ENCODE data around the gene IL1B. TPM values are rescaled to one million over a fixed set of nuclear protein-coding genes. Genes with fewer than 3 reads are reported as not detected.
"Not testable (repeated sequence)": the region's sequence is repeated elsewhere in the genome, so short reads cannot be mapped to it uniquely, and the experiment has no call there.

IL1B gene
- total RNA-seq, 1 donor from 2014 or later: 0.33 TPM

DNA sequence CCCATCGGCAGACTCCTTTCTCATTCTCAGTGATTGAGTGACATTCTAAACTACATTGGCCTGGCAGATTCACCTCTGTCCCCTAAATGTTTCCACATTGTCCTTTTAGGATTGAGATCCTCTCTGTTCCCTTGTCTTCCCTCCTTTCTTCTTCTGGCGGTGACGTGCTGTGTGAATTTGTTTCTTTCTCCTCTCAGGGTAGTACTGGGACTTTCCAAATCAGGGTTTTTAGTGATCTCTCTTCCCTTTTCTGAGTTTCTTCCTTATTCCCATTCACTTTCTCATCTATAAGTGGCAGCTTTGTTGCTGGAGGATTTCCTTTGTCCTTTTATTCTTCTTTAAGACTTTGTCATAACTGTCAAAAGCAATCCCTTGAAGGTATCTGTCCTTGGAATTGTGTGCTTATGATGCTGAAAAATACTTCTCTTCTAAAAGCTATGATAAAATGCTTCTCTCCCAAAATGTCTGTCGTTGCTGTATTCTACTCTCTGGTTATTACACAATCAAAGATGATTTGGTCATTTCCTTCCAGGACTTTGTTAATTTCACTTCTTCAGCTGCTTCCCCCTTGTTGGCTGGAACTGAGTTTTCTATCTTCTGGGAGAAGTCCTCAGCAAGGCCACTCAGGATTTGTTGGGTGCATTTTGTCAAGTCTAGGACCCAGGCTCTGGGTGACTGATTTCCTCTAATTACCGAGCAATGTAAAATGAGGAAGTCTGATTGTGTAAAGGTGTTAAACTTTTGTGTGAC, 4.9 kb upstream of the IL1B start:
- peaks cover 4% of the 10 kb centered on the region for H3K4me1 Mint-ChIP-seq
- H3K27ac Mint-ChIP-seq: no peak overlapping the region
- H3K36me3 Mint-ChIP-seq (ENCODE audit: low read depth): no peaks in the 10 kb centered on the region
- no peak for DNase-seq
- H3K9me3 Mint-ChIP-seq: no peaks in the 10 kb centered on the region
- no peak overlapping the region for H3K4me3 Mint-ChIP-seq
- peaks cover 50% of the 10 kb centered on the region for H3K27me3 Mint-ChIP-seq
- intact Hi-C loops (cut with micrococcal nuclease): no loop called here

DNA sequence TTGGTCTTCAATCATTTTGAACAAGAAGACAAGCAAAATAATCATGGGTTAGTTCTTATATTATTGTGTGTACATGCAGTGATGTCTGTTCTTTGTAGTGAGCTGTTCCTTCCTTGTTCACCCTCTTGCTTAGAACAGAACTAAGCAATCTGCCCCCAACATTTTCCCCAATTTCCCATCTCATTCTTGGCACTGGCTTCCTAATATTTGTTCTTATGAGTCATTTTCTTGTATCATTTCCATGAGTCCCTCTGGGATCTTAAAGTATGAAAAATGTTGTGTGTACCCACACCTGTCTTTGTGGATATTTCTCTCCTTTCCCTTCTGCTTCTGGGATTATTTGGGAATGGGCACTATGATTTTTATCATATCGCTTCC, 3.5 kb upstream of the IL1B start:
- H3K27me3 Mint-ChIP-seq: peaks cover 47% of the 10 kb centered on the region
- H3K4me1 Mint-ChIP-seq: peaks cover 4% of the 10 kb centered on the region
- no peaks in the 10 kb centered on the region for H3K9me3 Mint-ChIP-seq
- H3K36me3 Mint-ChIP-seq (ENCODE audit: low read depth): no peaks in the 10 kb centered on the region
- no peak overlapping the region for H3K27ac Mint-ChIP-seq
- intact Hi-C loops (cut with micrococcal nuclease): no loop called here
- no peak overlapping the region for H3K4me3 Mint-ChIP-seq
- DNase-seq: no peak

DNA sequence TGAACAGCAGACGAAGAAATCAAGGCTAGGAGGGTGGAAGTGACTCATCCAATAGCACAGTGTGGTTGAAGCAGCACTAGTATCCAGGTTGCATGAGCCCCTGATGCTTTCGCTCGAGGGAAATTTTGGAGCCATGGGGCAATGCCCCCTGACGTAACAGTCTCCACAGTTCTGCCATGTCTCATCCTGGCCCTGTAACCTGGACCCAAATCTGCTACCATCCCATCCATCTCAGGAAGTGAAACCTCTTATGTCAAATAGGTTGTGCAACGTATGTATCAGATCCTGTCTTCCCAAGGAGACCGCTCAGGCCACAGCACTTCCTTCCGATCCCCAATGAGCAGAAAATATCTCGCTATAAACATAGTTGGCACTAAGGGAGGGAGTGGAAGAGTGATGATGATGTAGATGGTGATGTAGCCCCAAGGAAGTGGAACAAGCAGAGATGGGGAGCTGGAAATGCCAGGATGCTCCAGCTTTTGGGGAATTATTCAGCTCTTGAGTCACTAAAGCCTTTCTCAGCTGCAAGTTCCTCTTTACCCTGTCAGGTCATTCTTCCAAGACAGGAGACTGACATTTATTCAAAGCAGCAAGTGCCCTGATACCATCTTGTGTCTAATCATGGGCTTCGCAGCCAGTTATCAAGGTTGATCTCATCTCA, 3.0 kb upstream of the IL1B start:
- H3K9me3 Mint-ChIP-seq: no peaks in the 10 kb centered on the region
- H3K4me3 Mint-ChIP-seq: no peak overlapping the region
- H3K36me3 Mint-ChIP-seq (ENCODE audit: low read depth): no peaks in the 10 kb centered on the region
- no peak for DNase-seq
- H3K27me3 Mint-ChIP-seq: peaks cover 47% of the 10 kb centered on the region
- no peak overlapping the region for H3K27ac Mint-ChIP-seq
- peaks cover 4% of the 10 kb centered on the region for H3K4me1 Mint-ChIP-seq
- intact Hi-C loops (cut with micrococcal nuclease): no loop called here

DNA sequence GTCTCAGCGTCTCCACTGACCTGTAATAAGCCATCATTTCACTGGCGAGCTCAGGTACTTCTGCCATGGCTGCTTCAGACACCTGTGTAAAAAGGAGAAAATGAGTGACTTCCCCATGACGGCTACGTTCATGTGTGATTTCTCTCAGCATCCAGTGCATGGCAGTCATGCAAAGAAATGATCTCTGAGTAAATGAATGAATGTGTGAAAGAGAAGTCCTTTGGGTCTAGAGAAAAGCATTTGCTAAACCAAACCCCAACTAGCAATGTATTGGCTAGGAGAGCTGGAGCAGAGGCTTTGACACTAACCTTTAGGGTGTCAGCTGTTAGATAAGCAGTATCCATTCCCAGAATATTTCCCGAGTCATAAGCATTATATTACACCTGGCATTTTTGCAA, 417 bp downstream of the IL1B start:
- H3K4me3 Mint-ChIP-seq: no peak overlapping the region
- peaks cover 36% of the 10 kb centered on the region for H3K27me3 Mint-ChIP-seq
- no peaks in the 10 kb centered on the region for H3K36me3 Mint-ChIP-seq (ENCODE audit: low read depth)
- no peaks in the 10 kb centered on the region for H3K9me3 Mint-ChIP-seq
- no peak for DNase-seq
- peaks cover 4% of the 10 kb centered on the region for H3K4me1 Mint-ChIP-seq
- no peak overlapping the region for H3K27ac Mint-ChIP-seq
- intact Hi-C loops (cut with micrococcal nuclease): no loop called here

DNA sequence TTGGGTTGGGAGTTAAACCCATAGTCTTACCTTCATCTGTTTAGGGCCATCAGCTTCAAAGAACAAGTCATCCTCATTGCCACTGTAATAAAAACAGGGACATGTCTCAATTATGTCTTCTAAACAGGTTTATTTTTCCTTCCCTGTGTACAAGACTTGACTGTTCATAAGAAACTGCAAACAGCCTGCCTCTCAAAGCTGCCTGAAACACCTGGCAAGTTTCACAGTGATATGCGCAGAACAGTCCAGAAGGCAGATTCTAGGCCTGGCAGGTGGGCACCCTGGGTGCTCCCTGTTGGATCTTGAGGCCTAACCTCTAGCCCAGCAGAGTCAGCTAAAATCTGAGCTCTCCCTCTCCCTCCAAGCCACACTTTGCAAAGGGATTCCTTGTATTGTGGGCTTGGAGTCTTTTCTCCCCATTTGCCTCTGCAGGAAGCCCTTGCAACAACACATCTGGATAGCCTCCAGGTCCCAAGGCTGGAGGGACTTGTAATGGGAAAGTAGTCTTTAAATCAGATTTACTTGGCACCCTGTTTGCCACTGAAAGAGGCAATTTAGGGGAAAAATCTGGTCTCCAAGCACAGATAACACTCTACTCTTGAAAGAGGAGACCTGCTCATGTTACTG, 930 bp downstream of the IL1B start:
- Mint-ChIP-seq H3K36me3 (ENCODE audit: low read depth) (no peaks in the 10 kb centered on the region), H3K4me1 (peaks cover 4% of the 10 kb centered on the region), H3K27me3 (peaks cover 33% of the 10 kb centered on the region), H3K4me3 (no peak overlapping the region), H3K27ac (no peak overlapping the region), H3K9me3 (no peaks in the 10 kb centered on the region)
- no peak for DNase-seq
- intact Hi-C loops (cut with micrococcal nuclease): no loop called here

DNA sequence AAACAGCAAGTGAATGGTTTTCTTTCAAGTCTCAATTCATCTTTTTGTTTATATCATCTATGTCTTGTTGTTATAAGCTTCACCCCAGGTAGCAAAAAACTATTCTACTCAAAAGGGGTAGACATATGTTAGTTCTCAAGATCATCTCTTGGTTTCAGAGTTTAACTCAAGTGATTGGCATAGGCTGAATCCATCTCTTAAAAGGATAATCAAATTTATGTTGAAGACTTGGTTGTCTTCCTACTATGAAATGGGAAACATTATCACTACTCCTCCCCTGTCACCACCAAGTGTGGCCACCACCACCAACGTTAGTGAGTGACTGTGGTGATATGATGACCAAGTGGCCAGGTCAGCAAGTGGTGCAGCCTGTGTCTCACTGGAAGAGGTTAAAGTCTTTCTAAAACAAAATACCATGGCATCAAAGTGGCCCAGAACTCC, 1.5 kb downstream of the IL1B start:
- intact Hi-C loops (cut with micrococcal nuclease): no loop called here
- no peak overlapping the region for H3K27ac Mint-ChIP-seq
- H3K4me1 Mint-ChIP-seq: peaks cover 4% of the 10 kb centered on the region
- H3K4me3 Mint-ChIP-seq: no peak overlapping the region
- H3K9me3 Mint-ChIP-seq: peaks cover 4% of the 10 kb centered on the region
- DNase-seq: no peak
- peaks cover 31% of the 10 kb centered on the region for H3K27me3 Mint-ChIP-seq
- H3K36me3 Mint-ChIP-seq (ENCODE audit: low read depth): no peaks in the 10 kb centered on the region

DNA sequence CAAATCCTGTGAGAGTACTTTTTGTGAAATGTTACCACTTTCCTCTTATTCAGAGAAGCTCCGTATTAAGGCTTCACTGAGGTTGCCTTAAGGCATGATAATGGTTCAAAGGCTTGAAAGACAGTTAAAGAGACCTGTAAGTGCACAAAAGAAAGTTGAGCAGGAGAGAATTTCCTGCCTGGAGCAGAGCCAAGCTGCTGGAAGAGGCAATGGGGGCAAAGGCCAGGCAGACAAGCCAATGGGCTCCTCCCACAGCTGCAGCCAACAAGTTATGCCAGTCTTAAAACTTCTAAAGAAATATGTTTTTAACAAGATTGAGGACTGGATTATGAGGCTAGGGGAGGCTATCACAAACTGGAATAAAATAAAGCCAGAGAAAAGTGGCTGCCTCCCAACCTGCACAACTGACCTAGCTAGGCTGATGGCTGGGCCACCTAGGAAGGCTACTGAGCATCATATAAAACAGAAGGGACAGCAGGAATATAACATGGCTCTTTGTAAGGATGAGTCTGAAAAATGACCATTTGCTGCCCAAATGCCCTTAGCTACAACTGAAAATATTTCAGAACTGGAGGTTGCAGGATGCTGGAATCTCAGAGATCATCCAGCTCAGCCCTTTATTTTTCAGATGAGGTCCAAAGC, 2.1 kb downstream of the IL1B start:
- peaks cover 4% of the 10 kb centered on the region for H3K9me3 Mint-ChIP-seq
- DNase-seq: no peak
- H3K4me1 Mint-ChIP-seq: peaks cover 4% of the 10 kb centered on the region
- no peak overlapping the region for H3K27ac Mint-ChIP-seq
- no peaks in the 10 kb centered on the region for H3K36me3 Mint-ChIP-seq (ENCODE audit: low read depth)
- peaks cover 27% of the 10 kb centered on the region for H3K27me3 Mint-ChIP-seq
- intact Hi-C loops (cut with micrococcal nuclease): no loop called here
- H3K4me3 Mint-ChIP-seq: no peak overlapping the region

DNA sequence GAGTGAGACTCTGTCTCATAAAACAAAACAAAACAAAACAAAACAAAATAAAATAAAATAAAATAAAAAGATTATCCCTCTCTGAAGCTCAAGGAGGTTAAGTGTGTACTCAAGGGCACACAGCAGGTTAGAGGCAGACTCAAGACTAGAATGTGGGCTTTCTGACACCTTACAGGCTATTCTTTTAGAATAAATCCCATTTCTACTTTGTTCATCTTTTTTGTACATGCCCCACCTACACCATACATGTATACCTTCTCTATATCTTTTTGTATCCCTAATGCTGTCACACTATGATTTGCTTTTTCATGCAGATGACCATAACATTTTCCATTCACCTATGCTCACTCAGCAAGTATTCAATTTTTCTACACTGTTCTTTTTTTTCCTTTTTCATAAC, 2.6 kb downstream of the IL1B start:
- Mint-ChIP-seq H3K4me3 (no peak overlapping the region), H3K36me3 (ENCODE audit: low read depth) (no peaks in the 10 kb centered on the region), H3K9me3 (peaks cover 4% of the 10 kb centered on the region), H3K27ac (no peak overlapping the region), H3K4me1 (peaks cover 4% of the 10 kb centered on the region), H3K27me3 (peaks cover 28% of the 10 kb centered on the region)
- DNase-seq: no peak
- intact Hi-C loops (cut with micrococcal nuclease): no loop called here

DNA sequence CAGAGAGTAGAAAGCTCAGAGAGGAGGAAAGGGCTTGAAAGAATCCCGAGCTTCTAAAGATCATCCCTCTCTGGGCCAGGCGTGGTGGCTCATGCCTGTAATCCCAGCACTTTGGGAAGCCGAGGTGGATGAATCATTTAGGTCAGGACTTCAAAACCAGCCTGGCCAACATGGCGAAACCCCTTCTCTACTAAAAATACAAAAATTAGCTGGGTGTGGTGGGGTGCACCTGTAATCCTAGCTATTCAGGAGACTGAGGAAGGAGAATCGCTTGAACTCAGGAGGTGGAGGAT, 3.0 kb downstream of the IL1B start:
- H3K4me3 Mint-ChIP-seq; H3K27ac Mint-ChIP-seq; H3K36me3 Mint-ChIP-seq (ENCODE audit: low read depth); H3K4me1 Mint-ChIP-seq; H3K9me3 Mint-ChIP-seq; intact Hi-C loops (cut with micrococcal nuclease); DNase-seq: not testable (repeated sequence)
- peaks cover 24% of the 10 kb centered on the region for H3K27me3 Mint-ChIP-seq

DNA sequence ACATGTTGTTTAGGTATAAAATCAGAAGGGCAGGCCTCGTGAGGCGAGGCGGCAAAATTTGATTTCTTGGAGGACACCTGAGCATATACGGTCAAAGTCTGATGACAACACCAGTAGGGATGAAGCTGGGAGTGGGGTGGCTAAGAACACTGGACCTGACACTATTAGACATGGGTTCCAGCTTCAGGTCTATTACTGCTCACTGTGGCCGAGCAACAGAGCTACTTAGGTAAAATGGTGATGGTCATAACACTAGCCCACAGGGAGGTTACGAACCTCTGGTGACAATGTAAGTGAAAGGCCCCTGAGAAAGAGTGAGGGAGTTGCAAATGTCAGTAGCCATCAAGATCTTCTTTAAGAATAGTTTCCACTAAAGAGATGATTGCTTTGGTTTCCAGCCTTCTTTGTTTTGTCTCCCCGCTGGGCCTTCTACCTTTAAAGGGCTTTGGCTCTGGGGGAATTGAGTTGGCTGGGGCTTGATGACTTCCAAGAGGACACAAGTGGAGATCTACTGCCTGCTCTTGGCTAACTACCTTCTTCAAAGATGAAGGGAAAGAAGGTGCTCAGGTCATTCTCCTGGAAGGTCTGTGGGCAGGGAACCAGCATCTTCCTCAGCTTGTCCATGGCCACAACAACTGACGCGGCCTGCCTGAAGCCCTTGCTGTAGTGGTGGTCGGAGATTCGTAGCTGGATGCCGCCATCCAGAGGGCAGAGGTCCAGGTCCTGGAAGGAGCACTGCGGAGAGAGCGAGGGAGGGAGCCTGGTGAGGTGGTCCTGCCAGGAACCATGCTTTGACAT, 3.5 kb downstream of the IL1B start:
- no peak for DNase-seq
- peaks cover 4% of the 10 kb centered on the region for H3K9me3 Mint-ChIP-seq
- H3K36me3 Mint-ChIP-seq (ENCODE audit: low read depth): no peaks in the 10 kb centered on the region
- no peak overlapping the region for H3K4me3 Mint-ChIP-seq
- intact Hi-C loops (cut with micrococcal nuclease): no loop called here
- H3K4me1 Mint-ChIP-seq: peaks cover 4% of the 10 kb centered on the region
- peaks cover 22% of the 10 kb centered on the region for H3K27me3 Mint-ChIP-seq
- no peak overlapping the region for H3K27ac Mint-ChIP-seq

DNA sequence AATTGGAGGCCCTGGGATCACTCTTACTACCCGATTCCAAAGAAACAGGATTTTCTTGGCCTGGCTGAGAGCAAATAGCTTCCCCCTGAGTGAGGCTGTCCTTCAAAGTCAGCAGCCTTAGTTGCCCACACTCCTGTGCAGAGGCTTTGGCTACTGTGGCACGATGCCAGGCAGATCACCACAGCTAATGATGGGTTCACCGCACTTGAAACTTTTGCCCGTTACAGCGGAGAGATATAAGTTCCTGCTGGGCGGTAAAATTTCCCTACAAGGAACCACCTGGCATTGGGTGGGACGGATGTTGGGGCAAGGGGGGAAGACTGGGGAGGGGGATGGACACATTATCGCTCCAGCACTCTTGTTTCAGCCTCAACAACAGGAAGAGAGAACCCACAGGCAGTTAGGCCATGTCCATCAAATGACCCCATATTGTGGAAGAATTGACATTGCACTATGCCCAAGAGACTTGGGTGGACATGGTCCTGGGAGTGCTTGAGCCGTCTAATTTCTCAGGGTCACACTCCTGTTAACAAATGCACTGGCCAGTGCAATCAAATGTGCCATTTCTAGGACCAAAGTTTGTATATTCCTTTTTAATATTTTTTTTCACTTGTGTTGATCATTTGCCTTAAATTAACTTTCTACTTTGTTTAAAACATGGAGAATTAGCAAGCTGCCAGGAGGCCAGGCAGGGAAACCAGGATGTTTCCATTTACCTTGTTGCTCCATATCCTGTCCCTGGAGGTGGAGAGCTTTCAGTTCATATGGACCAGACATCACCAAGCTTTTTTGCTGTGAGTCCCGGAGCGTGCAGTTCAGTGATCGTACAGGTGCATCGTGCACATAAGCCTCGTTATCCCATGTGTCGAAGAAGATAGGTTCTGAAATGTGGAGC, 4.4 kb downstream of the IL1B start:
- Mint-ChIP-seq H3K27ac (no peak overlapping the region), H3K9me3 (peaks cover 4% of the 10 kb centered on the region), H3K27me3 (peaks cover 20% of the 10 kb centered on the region), H3K4me1 (peaks cover 4% of the 10 kb centered on the region), H3K4me3 (no peak overlapping the region), H3K36me3 (ENCODE audit: low read depth) (no peaks in the 10 kb centered on the region)
- no peak for DNase-seq
- intact Hi-C loops (cut with micrococcal nuclease): no loop called here

DNA sequence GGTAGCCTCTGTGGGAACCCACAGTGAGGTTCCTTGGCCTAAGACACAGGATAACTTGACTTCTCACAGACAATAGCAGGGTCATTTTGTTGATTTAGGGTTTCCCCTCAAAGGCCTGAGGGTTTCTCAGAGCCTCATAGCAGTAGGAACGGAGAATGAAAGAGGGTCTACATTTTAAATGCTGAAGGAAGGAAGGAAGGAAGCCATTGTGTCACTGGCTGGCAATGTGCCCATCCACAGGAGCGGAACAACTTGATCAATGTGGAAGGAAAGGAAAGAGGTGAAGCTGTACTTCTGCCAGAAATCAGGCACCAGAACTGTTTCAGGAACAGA, 5.1 kb downstream of the IL1B start:
- Mint-ChIP-seq H3K27ac (no peak overlapping the region), H3K36me3 (ENCODE audit: low read depth) (no peaks in the 10 kb centered on the region), H3K9me3 (peaks cover 4% of the 10 kb centered on the region), H3K4me3 (no peak overlapping the region), H3K4me1 (peaks cover 4% of the 10 kb centered on the region), H3K27me3 (peaks cover 17% of the 10 kb centered on the region)
- intact Hi-C loops (cut with micrococcal nuclease): no loop called here
- no peak for DNase-seq
